DMS114 treated with DMSO at 0.1 percent for 48 hours (cell line): ENCODE data around the gene REEP6.
"Not testable (repeated sequence)": the region's sequence is repeated elsewhere in the genome, so short reads cannot be mapped to it uniquely, and the experiment has no call there.

Source experiments
- DNase-seq: peaks from one replicate; lab custom pipeline; 2025; ENCODE audit not compliant: unreplicated experiment; lab: John Stamatoyannopoulos, UW

The REEP6 gene

GRCh38 chr19:1522061-1522460 lies 31.1 kb downstream of the REEP6 start:
- DNase-seq, result no peak

GRCh38 chr19:1522838-1523237 lies 31.9 kb downstream of the REEP6 start:
- DNase-seq, result no peak

- DNase-seq, result no peak
Measured at GRCh38 chr19:1523412-1524286, 32.7 kb downstream of the REEP6 start, which contains the start of gene PLK5. TSS of gene PLK5 (plus strand) at chr19:1524077. CDS start at chr19:1526997, 2,920 bp downstream.

- DNase-seq, result no peak
Measured at GRCh38 chr19:1524287-1524971, 33.4 kb downstream of the REEP6 start.

- no peak for DNase-seq
Measured at GRCh38 chr19:1524972-1525325, 34.0 kb downstream of the REEP6 start.

GRCh38 chr19:1525343-1525742 lies 34.4 kb downstream of the REEP6 start:
- no peak for DNase-seq

- DNase-seq, result no peak
Measured at GRCh38 chr19:1526066-1526778, 35.2 kb downstream of the REEP6 start.

GRCh38 chr19:1526979-1527649 lies 36.1 kb downstream of the REEP6 start:
- DNase-seq, result no peak

- DNase-seq, result no peak
Measured at GRCh38 chr19:1527650-1528309, 36.8 kb downstream of the REEP6 start.

- DNase-seq, result no peak
Measured at GRCh38 chr19:1528596-1529429, 37.8 kb downstream of the REEP6 start.

GRCh38 chr19:1529430-1529816 lies 38.4 kb downstream of the REEP6 start:
- DNase-seq, result no peak

GRCh38 chr19:1530856-1531255 lies 39.9 kb downstream of the REEP6 start:
- DNase-seq, result not testable (repeated sequence)

GRCh38 chr19:1531587-1531986 lies 40.6 kb downstream of the REEP6 start:
- no peak for DNase-seq

GRCh38 chr19:1532003-1532402 lies 41.0 kb downstream of the REEP6 start:
- DNase-seq, result no peak

GRCh38 chr19:1533510-1534150 lies 42.6 kb downstream of the REEP6 start:
- DNase-seq, result no peak

GRCh38 chr19:1534972-1535371 lies 44.0 kb downstream of the REEP6 start:
- no peak for DNase-seq

- not testable (repeated sequence) for DNase-seq
Measured at GRCh38 chr19:1535699-1536098, 44.7 kb downstream of the REEP6 start.

- DNase-seq, result no peak
Measured at GRCh38 chr19:1538978-1539377, 48.0 kb downstream of the REEP6 start.

- not testable (repeated sequence) for DNase-seq
Measured at GRCh38 chr19:1539749-1540148, 48.8 kb downstream of the REEP6 start.
